RWPE1 (cell line): ENCODE data around the gene GOLGA5.
A peak's percentile ranks its signal among the peaks of the same experiment; 100 is the strongest.

Source experiments
- CTCF ChIA-PET: fragments of 350-600 bp; sonication (Branson Sonifier 250); formaldehyde crosslinking; extraction: SDS; loops from one replicate; lab custom pipeline; 2021; lab: Yijun Ruan, JAX
- POLR2A ChIA-PET: fragments of 400-600 bp; formaldehyde crosslinking; extraction: SDS; loops from one replicate; lab custom pipeline; 2020; ENCODE audit warnings: antibody characterized with exemption; ENCODE audit not compliant: low non-redundant PET; lab: Yijun Ruan, JAX
- DNase-seq: peaks from one replicate; pipeline ENCODE4 v3.0.0; 2012; ENCODE audit warnings: low spot score
- H3K27ac ChIP-seq: fragments of 450-650 bp; 2 replicates; pipeline ENCODE4 v1.5.1; 2017
- TF ChIP-seq, protein P1 (sequence below): fragments of 450-650 bp; conservative IDR thresholded peaks from 2 replicates; pipeline ENCODE4 v1.5.1; 2017; ENCODE audit warnings: low read depth, mild to moderate bottlenecking

The GOLGA5 gene

DNA sequence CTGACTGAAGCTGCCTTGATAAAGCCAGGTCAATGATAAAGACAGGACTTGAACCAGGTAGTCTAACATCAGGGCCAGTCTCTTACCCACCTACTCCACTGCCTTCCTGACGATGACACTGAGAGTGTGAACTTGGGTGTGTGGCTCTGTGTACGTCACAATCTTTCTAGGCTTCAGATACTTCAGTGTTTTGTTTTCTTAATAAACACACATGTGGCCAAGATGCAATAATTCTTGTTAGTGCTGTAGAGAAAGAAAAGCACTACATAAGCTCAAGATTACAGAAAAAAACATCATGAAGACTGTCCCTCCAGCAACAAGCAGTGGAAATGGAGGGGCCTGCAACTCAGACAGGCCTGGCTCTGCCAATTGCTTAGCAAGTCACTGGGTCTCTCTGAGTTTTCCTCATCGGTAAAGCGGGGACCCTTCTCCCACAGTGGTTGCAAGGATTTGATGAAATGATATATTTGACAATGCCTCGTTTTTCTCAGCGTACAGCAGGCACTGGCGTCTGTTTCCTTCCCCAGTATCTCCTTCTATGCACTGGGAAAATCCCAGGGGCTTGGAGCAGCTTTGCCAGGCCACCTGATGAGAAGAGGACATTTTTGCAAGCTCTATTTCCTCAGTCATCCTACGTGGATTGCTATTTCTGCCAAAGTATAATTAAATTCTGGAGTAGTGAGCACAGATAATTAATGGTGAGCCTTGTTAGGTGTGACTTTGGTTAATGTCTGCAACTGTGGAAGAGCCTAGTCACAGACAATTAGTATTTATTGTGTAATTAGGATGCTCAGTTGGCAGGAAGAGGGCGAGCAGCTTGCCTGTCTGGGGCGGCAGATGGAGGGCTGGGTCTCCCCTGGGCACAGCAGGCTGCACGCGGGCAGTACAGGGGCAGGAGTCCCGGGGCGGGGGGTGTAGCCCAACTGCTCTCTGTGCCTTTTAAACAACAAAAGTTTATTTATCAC, 73.1 kb downstream of the GOLGA5 start:
- ChIA-PET CTCF (interaction anchor here (0.6 kb wide), 1 partner anchor 14 kb away, joined by 6 read pairs; no protein-coding TSS in a partner anchor), POLR2A (no interaction called here)
- DNase-seq: no peak
- TF ChIP-seq, protein P1, sequence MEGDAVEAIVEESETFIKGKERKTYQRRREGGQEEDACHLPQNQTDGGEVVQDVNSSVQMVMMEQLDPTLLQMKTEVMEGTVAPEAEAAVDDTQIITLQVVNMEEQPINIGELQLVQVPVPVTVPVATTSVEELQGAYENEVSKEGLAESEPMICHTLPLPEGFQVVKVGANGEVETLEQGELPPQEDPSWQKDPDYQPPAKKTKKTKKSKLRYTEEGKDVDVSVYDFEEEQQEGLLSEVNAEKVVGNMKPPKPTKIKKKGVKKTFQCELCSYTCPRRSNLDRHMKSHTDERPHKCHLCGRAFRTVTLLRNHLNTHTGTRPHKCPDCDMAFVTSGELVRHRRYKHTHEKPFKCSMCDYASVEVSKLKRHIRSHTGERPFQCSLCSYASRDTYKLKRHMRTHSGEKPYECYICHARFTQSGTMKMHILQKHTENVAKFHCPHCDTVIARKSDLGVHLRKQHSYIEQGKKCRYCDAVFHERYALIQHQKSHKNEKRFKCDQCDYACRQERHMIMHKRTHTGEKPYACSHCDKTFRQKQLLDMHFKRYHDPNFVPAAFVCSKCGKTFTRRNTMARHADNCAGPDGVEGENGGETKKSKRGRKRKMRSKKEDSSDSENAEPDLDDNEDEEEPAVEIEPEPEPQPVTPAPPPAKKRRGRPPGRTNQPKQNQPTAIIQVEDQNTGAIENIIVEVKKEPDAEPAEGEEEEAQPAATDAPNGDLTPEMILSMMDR: no peak
- H3K27ac ChIP-seq: no peak overlapping the region

- CTCF ChIA-PET: interaction anchor here (0.7 kb wide), 1 partner anchor 289 kb away, joined by 3 read pairs; no protein-coding TSS in a partner anchor
- H3K27ac ChIP-seq: no peak overlapping the region
- no peak for DNase-seq
- POLR2A ChIA-PET: no interaction called here
- TF ChIP-seq, protein P1: no peak
These were observed 81.0 kb downstream of the GOLGA5 start for GRCh38 chr14:92874962-92875661.

DNA sequence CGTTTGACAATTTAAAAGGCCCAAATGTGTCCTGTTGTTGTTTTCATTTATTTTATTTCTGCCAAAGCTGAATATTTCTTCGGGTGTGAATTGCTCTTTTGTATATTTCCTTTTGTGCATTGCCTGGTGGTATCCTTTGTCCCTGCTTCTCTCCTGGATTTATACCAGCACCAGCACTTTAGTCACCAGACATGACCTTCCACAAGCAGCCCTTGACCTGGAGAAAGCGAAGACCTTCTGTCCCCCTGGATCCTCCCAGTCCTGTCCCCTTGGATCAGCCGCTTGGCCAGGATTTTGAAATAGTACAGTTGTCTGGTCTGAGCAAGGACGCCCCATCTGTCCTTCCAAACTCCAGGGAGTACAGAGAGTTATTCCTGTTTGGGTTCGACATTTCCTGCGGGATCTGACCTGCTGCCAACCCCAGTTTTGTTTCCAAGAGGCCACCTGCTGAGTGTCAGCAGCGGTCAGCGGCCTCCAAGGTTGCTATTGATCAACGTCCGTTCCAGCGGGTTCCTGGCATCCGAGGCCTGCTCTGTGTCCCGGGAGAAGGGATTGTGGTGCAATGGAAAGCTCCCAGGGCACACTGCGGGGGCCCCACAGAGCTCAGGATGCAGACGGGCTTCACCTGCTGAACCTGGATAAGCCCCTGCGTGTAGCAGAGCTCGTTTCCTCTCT, 83.8 kb downstream of the GOLGA5 start:
- H3K27ac ChIP-seq: no peak overlapping the region
- ChIA-PET CTCF (interaction anchor here (1.0 kb wide), 1 partner anchor 11 kb away, joined by 3 read pairs; no protein-coding TSS in a partner anchor), POLR2A (no interaction called here)
- DNase-seq: no peak
- TF ChIP-seq, protein P1: no peak

DNA sequence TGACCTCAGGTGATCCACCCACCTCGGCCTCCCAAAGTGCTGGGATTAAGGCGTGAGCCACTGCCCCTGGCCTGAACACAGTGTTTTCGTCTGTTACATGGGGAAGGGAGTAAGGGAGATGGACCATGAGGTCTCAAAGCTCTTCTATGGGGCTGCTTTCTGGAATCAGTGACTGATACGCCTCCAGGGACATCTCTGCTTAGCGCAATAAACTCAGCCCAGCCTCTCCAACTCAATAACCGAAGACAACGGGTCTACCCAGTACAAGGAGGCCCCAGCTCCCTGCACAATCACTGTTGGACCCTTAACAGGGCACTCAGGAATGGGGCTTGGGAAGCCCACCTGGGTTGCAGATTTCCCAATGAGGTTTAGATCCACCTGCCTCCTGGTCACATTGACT, 86.2 kb downstream of the GOLGA5 start:
- CTCF ChIA-PET: interaction anchor here (0.6 to 1.5 kb wide), 10 partner anchors 26 to 767 kb away, joined by 3 to 9 read pairs (median 4); no protein-coding TSS in a partner anchor
- POLR2A ChIA-PET: no interaction called here
- TF ChIP-seq, protein P1: no peak
- no peak overlapping the region for H3K27ac ChIP-seq
- no peak for DNase-seq

DNA sequence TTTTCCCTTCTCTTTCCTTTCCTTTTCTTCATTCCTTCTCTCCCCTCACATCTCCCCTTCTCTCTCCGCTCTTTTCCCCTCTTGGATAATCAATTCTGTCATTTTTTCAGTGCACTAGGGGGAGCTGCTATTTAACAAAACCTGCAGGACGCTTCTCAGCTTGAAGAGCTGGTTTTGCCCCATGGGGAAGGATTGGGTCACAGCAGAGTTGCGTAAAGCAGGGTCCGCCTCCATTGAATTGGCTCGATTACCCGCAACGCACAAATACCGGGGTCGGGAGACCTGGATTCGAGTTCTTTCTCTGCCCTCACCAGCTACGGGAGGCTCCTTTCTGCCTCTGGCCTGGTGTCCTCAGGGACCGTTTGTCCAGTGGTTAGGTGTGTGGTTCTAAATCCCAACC, 86.7 kb downstream of the GOLGA5 start:
- TF ChIP-seq, protein P1: no peak
- DNase-seq: peak; percentile 72
- CTCF ChIA-PET: interaction anchor here (0.6 to 1.5 kb wide), 19 partner anchors 14 to 1251 kb away, joined by 3 to 11 read pairs (median 3); no protein-coding TSS in a partner anchor
- POLR2A ChIA-PET: no interaction called here
- H3K27ac ChIP-seq: no peak overlapping the region

- ChIA-PET CTCF (no interaction called here), POLR2A (no interaction called here)
- no peak for DNase-seq
- TF ChIP-seq, protein P1: no peak
- no peak overlapping the region for H3K27ac ChIP-seq
These were observed 89.0 kb downstream of the GOLGA5 start for GRCh38 chr14:92883066-92883465.
